ENCODE data around the gene FLG2. TPM values are rescaled to one million over a fixed set of nuclear protein-coding genes. Genes with fewer than 3 reads are reported as not detected.
"Not testable (repeated sequence)": the region's sequence is repeated elsewhere in the genome, so short reads cannot be mapped to it uniquely, and the experiment has no call there.

The FLG2 gene

GRCh38 chr1:152306123-152306522, 53.7 kb downstream of the FLG2 start:
- not testable (repeated sequence) for H2BK120ac ChIP-seq (ENCODE audit: low read depth, low read length); H3K36me3 ChIP-seq (replicated peaks in 1 of 2; ENCODE audit: control insufficient read depth in 2 of 2, insufficient read depth in 2 of 2, low read length in 2 of 2); H3K4me3 ChIP-seq (ENCODE audit: low read length in 2 of 2); H4K91ac ChIP-seq (ENCODE audit: low read depth, low read length, poor library complexity); H3K23ac ChIP-seq (ENCODE audit: low read depth, low read length, poor library complexity); H3K9ac ChIP-seq (ENCODE audit: low read depth, low read length, poor library complexity); H3K27ac ChIP-seq (replicated peaks; ENCODE audit: low read length); H3K4me1 ChIP-seq (ENCODE audit: control insufficient read depth in 2 of 2, insufficient read depth in 1 of 2, low read depth in 1 of 2, low read length in 2 of 2); H3K27me3 ChIP-seq (ENCODE audit: control insufficient read depth in 3 of 3, insufficient read depth in 3 of 3, low read depth in 1 of 3, low read length in 3 of 3); H2BK12ac ChIP-seq (ENCODE audit: low read length); H3K18ac ChIP-seq (ENCODE audit: low read length); H3K79me1 ChIP-seq (ENCODE audit: low read depth, low read length); H3K14ac ChIP-seq (ENCODE audit: low read length); H3K4me2 ChIP-seq (ENCODE audit: insufficient read depth, low read length, poor library complexity, severe bottlenecking); H2AK5ac ChIP-seq (ENCODE audit: low read depth, low read length); H4K8ac ChIP-seq (ENCODE audit: low read depth, low read length); H2AFZ ChIP-seq (ENCODE audit: low read length); DNase-seq (ENCODE audit: low spot score); H2BK5ac ChIP-seq (ENCODE audit: low read length); H2BK15ac ChIP-seq (ENCODE audit: low read length); H3K4ac ChIP-seq (ENCODE audit: low read length)
- peaks cover 0 to 20% of the 10 kb centered on the region in 2 donors for H3K9me3 ChIP-seq (replicated peaks in 1 of 2; ENCODE audit: control insufficient read depth in 2 of 2, insufficient read depth in 1 of 2, low read depth in 1 of 2, low read length in 2 of 2)
- no CpG with 5 or more reads among the region's 10 CpGs for WGBS, 2 donors (ENCODE audit: extremely low coverage in 2 of 2, insufficient read length in 2 of 2, insufficient replicate concordance in 1 of 2)

GRCh38 chr1:152304773-152305172, 55.0 kb downstream of the FLG2 start:
- not testable (repeated sequence) for H2BK12ac ChIP-seq (ENCODE audit: low read length); DNase-seq (ENCODE audit: low spot score); H3K27ac ChIP-seq (replicated peaks; ENCODE audit: low read length); H3K4me1 ChIP-seq (ENCODE audit: control insufficient read depth in 2 of 2, insufficient read depth in 1 of 2, low read depth in 1 of 2, low read length in 2 of 2); H4K91ac ChIP-seq (ENCODE audit: low read depth, low read length, poor library complexity); H3K9ac ChIP-seq (ENCODE audit: low read depth, low read length, poor library complexity); H4K8ac ChIP-seq (ENCODE audit: low read depth, low read length); H3K4me2 ChIP-seq (ENCODE audit: insufficient read depth, low read length, poor library complexity, severe bottlenecking); H2BK120ac ChIP-seq (ENCODE audit: low read depth, low read length); H3K23ac ChIP-seq (ENCODE audit: low read depth, low read length, poor library complexity); H3K36me3 ChIP-seq (replicated peaks in 1 of 2; ENCODE audit: control insufficient read depth in 2 of 2, insufficient read depth in 2 of 2, low read length in 2 of 2); H3K18ac ChIP-seq (ENCODE audit: low read length); H3K4ac ChIP-seq (ENCODE audit: low read length); H2AFZ ChIP-seq (ENCODE audit: low read length); H2BK5ac ChIP-seq (ENCODE audit: low read length); H3K27me3 ChIP-seq (ENCODE audit: control insufficient read depth in 3 of 3, insufficient read depth in 3 of 3, low read depth in 1 of 3, low read length in 3 of 3); H3K79me1 ChIP-seq (ENCODE audit: low read depth, low read length); H3K14ac ChIP-seq (ENCODE audit: low read length); H2BK15ac ChIP-seq (ENCODE audit: low read length); H3K4me3 ChIP-seq (ENCODE audit: low read length in 2 of 2); H2AK5ac ChIP-seq (ENCODE audit: low read depth, low read length)
- H3K9me3 ChIP-seq (replicated peaks in 1 of 2; ENCODE audit: control insufficient read depth in 2 of 2, insufficient read depth in 1 of 2, low read depth in 1 of 2, low read length in 2 of 2): peaks cover 0 to 18% of the 10 kb centered on the region in 2 donors
- WGBS, 2 donors (ENCODE audit: extremely low coverage in 2 of 2, insufficient read length in 2 of 2, insufficient replicate concordance in 1 of 2): no CpG with 5 or more reads among the region's 12 CpGs

GRCh38 chr1:152303139-152303872, 56.5 kb downstream of the FLG2 start:
- not testable (repeated sequence) for H3K4me1 ChIP-seq (ENCODE audit: control insufficient read depth in 2 of 2, insufficient read depth in 1 of 2, low read depth in 1 of 2, low read length in 2 of 2); H3K4me3 ChIP-seq (ENCODE audit: low read length in 2 of 2); H2BK5ac ChIP-seq (ENCODE audit: low read length); H2BK120ac ChIP-seq (ENCODE audit: low read depth, low read length); H2AK5ac ChIP-seq (ENCODE audit: low read depth, low read length); H3K18ac ChIP-seq (ENCODE audit: low read length); H3K23ac ChIP-seq (ENCODE audit: low read depth, low read length, poor library complexity); H3K14ac ChIP-seq (ENCODE audit: low read length); DNase-seq (ENCODE audit: low spot score); H3K36me3 ChIP-seq (replicated peaks in 1 of 2; ENCODE audit: control insufficient read depth in 2 of 2, insufficient read depth in 2 of 2, low read length in 2 of 2); H4K8ac ChIP-seq (ENCODE audit: low read depth, low read length); H3K79me1 ChIP-seq (ENCODE audit: low read depth, low read length); H2BK12ac ChIP-seq (ENCODE audit: low read length); H3K4ac ChIP-seq (ENCODE audit: low read length); H2AFZ ChIP-seq (ENCODE audit: low read length); H3K4me2 ChIP-seq (ENCODE audit: insufficient read depth, low read length, poor library complexity, severe bottlenecking); H3K9ac ChIP-seq (ENCODE audit: low read depth, low read length, poor library complexity); H2BK15ac ChIP-seq (ENCODE audit: low read length); H3K27me3 ChIP-seq (ENCODE audit: control insufficient read depth in 3 of 3, insufficient read depth in 3 of 3, low read depth in 1 of 3, low read length in 3 of 3); H4K91ac ChIP-seq (ENCODE audit: low read depth, low read length, poor library complexity); H3K27ac ChIP-seq (replicated peaks; ENCODE audit: low read length)
- H3K9me3 ChIP-seq (replicated peaks in 1 of 2; ENCODE audit: control insufficient read depth in 2 of 2, insufficient read depth in 1 of 2, low read depth in 1 of 2, low read length in 2 of 2): peaks cover 0 to 11% of the 10 kb centered on the region in 2 donors
- no CpG with 5 or more reads among the region's 25 CpGs for WGBS, 2 donors (ENCODE audit: extremely low coverage in 2 of 2, insufficient read length in 2 of 2, insufficient replicate concordance in 1 of 2)

Small RNA genes lying within 50 kb of the gene (small RNA-seq; reads per million reads assigned to genes)
- gene HMGN3P1 (ENCODE audit: insufficient read depth): not detected

All from neuronal stem cell (in vitro differentiated cells).